Lower lobe of right lung (tissue), 2 donors: ENCODE measurements around the gene HMCN2. TPM values are rescaled to one million over a fixed set of nuclear protein-coding genes. Genes with fewer than 3 reads are reported as not detected.

Source experiments
- ATAC-seq, 2 donors: fragments of 200-7000 bp; cut with Tn5 transposase; one replicate each; pipeline ENCODE4 v1.9.1; 2020 to 2022; ENCODE audit warnings: mild to moderate bottlenecking in 2 of 2, moderate library complexity in 2 of 2
- DNase-seq: peaks from one replicate; pipeline ENCODE4 v3.0.0-alpha.2; 2020
- H3K27ac ChIP-seq: fragments of 200-600 bp; one replicate; pipeline ENCODE4 v1.8.0; 2022
- H3K27me3 ChIP-seq: fragments of 200-600 bp; one replicate; pipeline ENCODE4 v1.8.0; 2022; ENCODE audit warnings: low read depth
- H3K36me3 ChIP-seq: fragments of 200-600 bp; one replicate; pipeline ENCODE4 v1.8.0; 2022; ENCODE audit warnings: mild to moderate bottlenecking
- H3K4me1 ChIP-seq: fragments of 200-600 bp; one replicate; pipeline ENCODE4 v1.8.0; 2022
- H3K4me3 ChIP-seq: fragments of 200-600 bp; one replicate; pipeline ENCODE4 v1.8.0; 2022; ENCODE audit warnings: mild to moderate bottlenecking
- H3K9me3 ChIP-seq: fragments of 200-600 bp; one replicate; pipeline ENCODE4 v1.8.0; 2022
- CTCF ChIP-seq: fragments of 200-600 bp; IDR thresholded peaks from one replicate; pipeline ENCODE4 v1.8.0; 2022; ENCODE audit warnings: antibody characterized with exemption, mild to moderate bottlenecking
- intact Hi-C: fragments of 100-400 bp; cut with DNase I; formaldehyde crosslinking; loops from one replicate; pipeline ENCODE4 v1.11.0; 2022
- total RNA-seq: library from RNA; stranded (reverse); fragmentation: NEBNext Ultra II Directional; extraction: Animal tissue kit (Norgen Biotek cat#: 25700); gene quantifications from one replicate; pipeline ENCODE4 v1.2.1, GENCODE V29; 2021
- donor health status: DM: no; HTN: yes; CAD: no; lungs with severe emphysema.

The HMCN2 gene
- total RNA-seq, 1 donor from 2014 or later, result 4.7 TPM

- Histone ChIP-seq H3K9me3 (no peaks in the 10 kb centered on the region), H3K4me3 (no peak overlapping the region), H3K27me3 (peaks cover 5% of the 10 kb centered on the region), H3K4me1 (no peaks in the 10 kb centered on the region), H3K27ac (no peak overlapping the region), H3K36me3 (peaks cover 50% of the 10 kb centered on the region)
- intact Hi-C loops, result no loop called here
- ATAC-seq (no peak), DNase-seq (no peak)
- no peak for TF ChIP-seq CTCF
These were observed 201.1 kb downstream of the HMCN2 start for GRCh38 chr9:130466537-130467217.

- H3K27ac ChIP-seq, result no peak overlapping the region
- H3K9me3 ChIP-seq, result no peaks in the 10 kb centered on the region
- no peaks in the 10 kb centered on the region for H3K4me1 ChIP-seq
- intact Hi-C loops, result no loop called here
- no peak overlapping the region for H3K4me3 ChIP-seq
- TF ChIP-seq CTCF, result no peak
- no peak for ATAC-seq
- DNase-seq, result no peak
- H3K36me3 ChIP-seq, result peaks cover 53% of the 10 kb centered on the region
- peaks cover 5% of the 10 kb centered on the region for H3K27me3 ChIP-seq
These were observed 201.8 kb downstream of the HMCN2 start for GRCh38 chr9:130467316-130467715.

GRCh38 chr9:130468566-130468965 lies 203.0 kb downstream of the HMCN2 start:
- no peak for DNase-seq
- no peaks in the 10 kb centered on the region for H3K9me3 ChIP-seq
- no peak overlapping the region for H3K27ac ChIP-seq
- H3K27me3 ChIP-seq, result peaks cover 5% of the 10 kb centered on the region
- peaks cover 47% of the 10 kb centered on the region for H3K36me3 ChIP-seq
- no peak overlapping the region for H3K4me3 ChIP-seq
- no peak for TF ChIP-seq CTCF
- intact Hi-C loops, result no loop called here
- ATAC-seq, result no peak
- H3K4me1 ChIP-seq, result no peaks in the 10 kb centered on the region

- Histone ChIP-seq H3K36me3 (peaks cover 36% of the 10 kb centered on the region), H3K27ac (no peak overlapping the region), H3K4me3 (no peak overlapping the region), H3K9me3 (no peaks in the 10 kb centered on the region), H3K27me3 (peaks cover 5% of the 10 kb centered on the region), H3K4me1 (no peaks in the 10 kb centered on the region)
- DNase-seq, result no peak
- intact Hi-C loops, result no loop called here
- ATAC-seq, result no peak
- TF ChIP-seq CTCF, result no peak
These were observed 204.7 kb downstream of the HMCN2 start for GRCh38 chr9:130470269-130470668.

GRCh38 chr9:130470950-130471349 lies 205.4 kb downstream of the HMCN2 start:
- Histone ChIP-seq H3K36me3 (peaks cover 34% of the 10 kb centered on the region), H3K9me3 (no peaks in the 10 kb centered on the region), H3K27me3 (peaks cover 5% of the 10 kb centered on the region), H3K4me1 (no peaks in the 10 kb centered on the region), H3K27ac (no peak overlapping the region), H3K4me3 (no peak overlapping the region)
- no peak for TF ChIP-seq CTCF
- ATAC-seq (no peak), DNase-seq (no peak)
- intact Hi-C loops, result no loop called here
